HG03439 (cell line): ENCODE measurements around the gene IFI16.

ENCODE experiments used
- ATAC-seq: cut with Tn5 transposase; IDR thresholded peaks from one replicate; pipeline ENCODE4 v1.9.1; 2021; ENCODE audit warnings: mild to moderate bottlenecking, moderate library complexity; ENCODE audit not compliant: unreplicated experiment

The IFI16 gene

GRCh38 chr1:159009704-159010361 lies at the start of gene IFI16:
IFI16 (plus strand) TSS chr1:159009907; CDS start chr1:159014681, 4,774 bp downstream.
- peak; percentile 62 for ATAC-seq

GRCh38 chr1:158961178-158961577 lies 48.5 kb upstream of the IFI16 start:
- no peak for ATAC-seq

- no peak for ATAC-seq
Observed at GRCh38 chr1:158962983-158963382, 46.7 kb upstream of the IFI16 start.

- ATAC-seq = no peak
Observed at GRCh38 chr1:158969166-158969565, 40.5 kb upstream of the IFI16 start.

GRCh38 chr1:158969855-158970254 lies 39.9 kb upstream of the IFI16 start:
- no peak for ATAC-seq

- no peak for ATAC-seq
Observed at GRCh38 chr1:158972841-158973240, 36.9 kb upstream of the IFI16 start.

DNA sequence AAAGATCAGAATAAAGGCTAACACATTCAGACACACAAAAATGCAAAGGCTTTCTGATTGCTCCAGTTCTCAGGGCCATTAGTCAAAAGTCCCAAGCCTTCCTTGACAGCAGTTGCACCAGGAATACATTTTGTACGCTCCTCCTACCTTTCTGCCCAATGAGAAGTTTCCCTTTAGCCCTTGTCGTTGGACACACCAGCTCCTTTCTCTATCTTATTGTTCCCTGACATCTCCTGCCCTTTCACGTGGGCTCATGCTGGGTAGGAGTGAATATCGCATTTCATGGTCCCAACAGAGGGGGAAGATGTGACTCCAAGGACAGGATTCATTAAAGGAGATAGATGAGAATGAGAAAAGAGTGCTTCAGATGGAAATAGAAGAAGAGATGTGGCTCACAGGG lies 33.5 kb upstream of the IFI16 start:
- no peak for ATAC-seq

DNA sequence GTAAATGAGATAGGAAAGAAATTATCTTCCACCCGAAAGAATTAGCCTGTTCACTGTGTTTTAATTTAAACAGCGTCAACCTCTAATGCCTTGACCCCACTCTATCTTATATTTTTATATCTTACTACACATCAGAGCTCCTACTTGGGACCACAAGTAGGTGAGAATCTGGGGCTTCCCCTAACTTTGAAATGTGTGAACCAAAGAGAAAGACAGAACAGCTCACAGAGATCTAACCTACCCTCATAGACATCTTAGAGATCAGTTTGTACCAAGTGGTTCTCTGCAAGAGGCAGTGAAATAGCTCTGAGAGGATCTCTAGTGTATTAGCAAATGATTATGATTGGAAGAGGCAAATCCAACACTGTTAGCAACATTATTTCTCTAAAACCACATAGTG lies 31.0 kb upstream of the IFI16 start:
- ATAC-seq = no peak

- no peak for ATAC-seq
Observed at GRCh38 chr1:158979229-158979628, 30.5 kb upstream of the IFI16 start.

DNA sequence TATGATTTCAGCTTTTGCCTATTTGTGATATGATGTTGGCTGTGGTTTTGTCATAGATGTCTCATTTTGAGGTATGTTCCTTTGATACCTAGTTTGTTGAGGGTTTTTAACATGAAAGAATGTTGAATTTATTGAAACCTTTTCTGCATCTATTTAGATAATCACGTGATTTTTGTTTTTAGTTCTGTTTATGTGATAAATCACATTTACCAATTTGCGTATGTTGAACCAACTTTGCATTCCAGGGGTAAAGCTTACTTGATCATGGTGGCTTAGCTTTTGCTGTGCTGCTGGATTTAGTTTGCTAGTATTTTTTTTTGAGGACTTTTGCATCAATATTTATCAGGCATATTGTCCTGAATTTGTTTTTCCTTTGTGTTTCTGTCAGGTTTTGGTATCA lies 26.5 kb upstream of the IFI16 start:
- no peak for ATAC-seq

- ATAC-seq = no peak
Observed at GRCh38 chr1:158984386-158984785, 25.3 kb upstream of the IFI16 start.

GRCh38 chr1:158989424-158989823 lies 20.3 kb upstream of the IFI16 start:
- no peak for ATAC-seq

DNA sequence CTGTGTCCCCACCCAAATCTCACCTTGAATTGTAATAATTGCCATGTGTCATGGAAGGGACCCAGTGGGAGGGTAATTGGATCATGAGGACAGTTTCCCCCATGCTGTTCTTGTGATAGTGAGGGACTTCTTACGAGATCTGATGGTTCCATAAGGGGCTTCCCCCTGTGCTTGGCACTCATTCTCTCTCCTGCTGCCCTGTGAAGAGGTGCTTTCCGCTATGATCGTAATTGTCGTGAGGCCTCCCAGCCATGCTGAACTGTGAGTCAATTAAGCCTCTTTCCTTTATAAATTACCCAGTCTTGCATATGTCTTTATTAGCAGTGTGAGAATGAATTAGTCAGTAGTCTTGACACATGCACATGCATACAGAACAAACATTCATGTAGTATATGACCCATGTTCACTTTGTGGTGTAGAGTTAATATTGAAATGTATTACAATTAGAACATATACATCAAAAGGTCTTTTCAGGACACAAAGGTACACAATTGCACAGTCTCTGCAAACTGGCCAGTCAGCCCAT lies 16.9 kb upstream of the IFI16 start:
- no peak for ATAC-seq

DNA sequence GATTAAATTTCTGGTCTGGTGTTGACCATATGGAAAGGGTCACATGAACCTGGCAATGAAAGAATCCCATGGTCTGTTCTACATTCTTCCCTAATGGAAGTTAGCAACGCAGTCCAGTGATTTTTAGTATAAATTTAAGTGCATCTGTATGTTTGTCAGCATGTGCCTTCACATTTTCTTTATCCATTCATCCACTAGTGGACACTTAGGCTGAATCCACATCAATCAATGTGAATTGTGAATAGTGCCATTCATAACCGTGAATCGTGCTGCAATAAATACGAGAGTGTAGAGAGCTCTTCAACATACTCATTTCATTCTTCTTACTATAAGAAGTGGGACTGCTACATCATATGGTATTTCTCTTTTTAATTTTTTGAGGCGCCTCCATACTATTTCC lies 12.7 kb upstream of the IFI16 start:
- no peak for ATAC-seq

DNA sequence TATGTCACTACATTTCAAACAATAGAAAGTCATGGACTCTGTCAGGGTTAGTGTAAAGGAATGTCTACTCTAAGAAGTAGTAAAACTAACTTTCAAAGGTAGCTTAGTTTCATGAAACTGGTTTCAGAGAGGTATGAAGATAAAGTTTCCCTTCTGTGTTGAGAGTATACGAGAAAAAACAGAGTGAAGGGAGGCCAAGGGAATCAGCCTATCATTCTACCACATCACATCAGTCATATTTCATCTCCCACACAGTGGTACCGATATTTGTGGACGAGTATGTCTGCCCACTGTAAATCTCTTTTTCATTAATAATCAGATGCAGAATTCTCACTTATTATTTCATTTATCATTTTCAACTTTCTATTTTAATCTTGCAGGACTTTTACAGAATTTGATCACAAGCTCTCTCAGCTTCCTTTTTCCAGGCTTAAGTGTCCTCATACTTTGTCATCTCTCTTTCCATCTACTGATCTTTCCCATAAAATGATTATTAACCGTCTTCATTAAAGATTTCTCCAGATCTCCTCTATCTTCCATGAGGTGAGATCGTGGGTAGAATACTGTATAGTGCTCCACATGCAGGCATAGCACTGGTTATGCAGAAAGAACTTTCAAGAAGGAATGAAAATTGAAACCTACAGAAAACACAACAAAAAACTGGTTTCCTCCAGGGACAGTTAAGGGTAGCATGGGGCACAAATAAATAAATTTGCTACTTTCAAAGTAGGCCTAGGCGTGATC lies 11.5 kb upstream of the IFI16 start:
- no peak for ATAC-seq

GRCh38 chr1:158998781-158999161 lies 10.9 kb upstream of the IFI16 start:
- ATAC-seq = no peak

GRCh38 chr1:158999316-159000069 lies 10.2 kb upstream of the IFI16 start:
- ATAC-seq = no peak

DNA sequence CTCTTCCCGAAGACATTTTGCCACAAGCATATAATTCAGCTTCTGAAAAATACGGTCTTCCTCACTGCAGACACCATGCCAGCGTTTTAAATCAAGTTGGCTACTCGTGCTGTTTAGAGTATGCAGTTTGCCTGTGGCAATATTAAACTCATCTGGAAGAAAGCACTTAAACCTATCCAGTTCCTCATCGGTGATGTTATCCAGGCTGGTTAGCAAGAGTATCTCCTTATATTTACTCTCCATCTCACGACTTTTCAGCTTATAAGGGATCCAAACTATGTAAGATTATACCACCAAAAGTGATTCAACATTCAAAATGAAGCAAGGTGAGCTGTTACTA lies 9.7 kb upstream of the IFI16 start:
- no peak for ATAC-seq

DNA sequence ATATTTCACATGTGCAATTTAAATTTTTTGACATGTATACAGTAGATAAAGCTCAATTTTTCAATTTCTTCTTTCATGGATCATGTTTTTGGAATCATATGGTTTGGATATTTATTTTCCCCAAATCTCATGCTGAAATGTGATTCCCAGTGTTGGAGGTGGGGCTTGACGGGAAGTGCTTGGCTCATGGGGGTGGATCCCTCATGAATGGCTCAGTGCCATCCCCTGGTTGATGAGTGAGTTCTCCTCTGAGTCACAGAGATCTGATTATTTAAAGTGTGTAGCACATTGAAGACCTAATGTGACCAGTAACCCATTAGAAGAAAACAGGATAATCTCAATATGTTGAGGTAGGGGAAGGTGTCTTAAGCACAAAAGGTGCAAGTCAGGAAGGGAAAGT lies 9.1 kb upstream of the IFI16 start:
- ATAC-seq = no peak

GRCh38 chr1:159005161-159005560 lies 4.5 kb upstream of the IFI16 start:
- ATAC-seq = no peak

- ATAC-seq = no peak
Observed at GRCh38 chr1:159005676-159006075, 4.0 kb upstream of the IFI16 start.
